GM19372 (cell line): Measurements from ENCODE around the gene SOX13.
"Not testable (repeated sequence)": the region's sequence is repeated elsewhere in the genome, so short reads cannot be mapped to it uniquely, and the experiment has no call there.

Source experiments
- ATAC-seq: cut with Tn5 transposase; IDR thresholded peaks from one replicate; pipeline ENCODE4 v1.9.1; 2021; ENCODE audit warnings: mild to moderate bottlenecking, low read depth, moderate library complexity; ENCODE audit not compliant: unreplicated experiment

SOX13 gene

DNA sequence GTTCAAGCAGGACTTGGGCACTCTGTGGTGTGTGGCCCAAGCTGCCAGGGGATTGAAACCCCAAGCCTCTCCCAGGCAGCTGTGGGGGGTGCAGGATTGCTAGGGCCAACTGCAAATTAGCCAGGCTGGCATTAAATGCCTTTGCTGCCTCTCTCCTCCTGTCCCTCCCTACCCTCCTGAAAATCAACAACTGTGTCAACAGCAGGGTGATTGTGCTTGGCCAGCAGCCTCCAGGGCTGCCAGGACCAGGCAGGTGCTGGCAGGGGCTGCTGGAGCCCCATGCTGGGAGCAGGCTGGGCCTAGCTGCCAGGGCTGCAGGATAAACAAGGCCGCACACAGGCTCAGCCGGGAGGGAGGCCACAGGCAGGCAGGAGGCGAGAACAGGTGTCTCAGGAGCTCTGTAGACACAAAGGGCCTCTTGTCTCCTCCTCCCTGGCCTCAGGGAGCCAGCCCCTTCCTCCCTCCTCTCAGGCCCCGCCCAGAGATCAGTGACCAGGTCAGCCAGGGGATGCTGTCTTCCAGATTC lies 11.4 kb downstream of the SOX13 start:
- no peak for ATAC-seq

DNA sequence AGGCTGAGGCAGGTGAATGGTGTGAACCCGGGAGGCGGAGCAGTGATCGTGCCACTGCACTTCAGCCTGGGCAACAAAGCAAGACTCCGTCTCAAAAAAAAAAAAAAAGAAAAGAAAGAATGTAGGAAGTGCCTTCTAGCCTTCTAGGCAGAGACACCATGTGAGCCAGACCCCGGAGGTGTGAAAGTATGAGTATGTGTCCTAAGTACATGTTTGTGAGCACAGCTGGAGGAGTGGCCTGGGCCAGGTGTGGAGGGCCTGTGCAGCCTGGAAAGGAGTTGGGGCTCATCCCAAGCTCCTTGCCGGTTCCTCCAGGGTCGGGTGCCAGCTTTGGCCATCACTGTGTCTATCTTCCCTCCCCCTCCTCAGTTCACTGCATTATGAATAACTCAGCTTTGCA lies 13.0 kb downstream of the SOX13 start:
- ATAC-seq, result no peak

DNA sequence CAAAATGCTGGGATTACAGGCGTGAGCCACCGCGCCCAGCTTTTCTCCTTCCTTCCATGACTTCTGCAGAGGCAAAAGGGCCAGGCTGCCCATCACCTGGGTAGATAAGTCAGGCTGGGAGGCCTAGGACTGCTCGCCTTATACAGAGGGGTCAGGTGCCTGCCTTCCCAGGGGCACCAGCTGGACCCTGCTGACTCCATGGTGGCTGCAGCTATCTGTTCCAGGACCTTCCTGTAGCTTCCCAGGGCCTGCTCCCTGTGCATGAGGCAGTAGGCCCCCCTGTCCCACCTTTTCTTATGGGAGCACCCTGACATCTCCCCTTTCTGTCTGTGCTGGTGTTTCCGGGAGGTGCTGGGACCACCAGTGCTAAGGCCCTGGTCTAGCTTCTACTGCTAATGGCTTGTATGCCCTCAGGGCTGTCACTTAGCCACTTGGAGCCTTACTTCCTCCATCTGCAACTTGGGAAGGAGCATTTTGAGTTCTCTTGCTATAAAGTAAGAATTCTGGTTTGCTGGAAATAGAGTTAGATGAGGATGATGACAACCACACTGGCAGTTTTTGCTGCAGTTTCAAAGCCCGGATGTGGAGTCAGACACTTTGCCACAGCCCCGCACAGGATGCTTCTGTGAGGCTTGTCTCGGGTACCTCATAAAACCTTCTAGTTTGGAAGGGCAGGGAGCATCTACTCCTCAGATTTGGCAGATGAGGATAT lies 14.4 kb downstream of the SOX13 start:
- ATAC-seq, result no peak

DNA sequence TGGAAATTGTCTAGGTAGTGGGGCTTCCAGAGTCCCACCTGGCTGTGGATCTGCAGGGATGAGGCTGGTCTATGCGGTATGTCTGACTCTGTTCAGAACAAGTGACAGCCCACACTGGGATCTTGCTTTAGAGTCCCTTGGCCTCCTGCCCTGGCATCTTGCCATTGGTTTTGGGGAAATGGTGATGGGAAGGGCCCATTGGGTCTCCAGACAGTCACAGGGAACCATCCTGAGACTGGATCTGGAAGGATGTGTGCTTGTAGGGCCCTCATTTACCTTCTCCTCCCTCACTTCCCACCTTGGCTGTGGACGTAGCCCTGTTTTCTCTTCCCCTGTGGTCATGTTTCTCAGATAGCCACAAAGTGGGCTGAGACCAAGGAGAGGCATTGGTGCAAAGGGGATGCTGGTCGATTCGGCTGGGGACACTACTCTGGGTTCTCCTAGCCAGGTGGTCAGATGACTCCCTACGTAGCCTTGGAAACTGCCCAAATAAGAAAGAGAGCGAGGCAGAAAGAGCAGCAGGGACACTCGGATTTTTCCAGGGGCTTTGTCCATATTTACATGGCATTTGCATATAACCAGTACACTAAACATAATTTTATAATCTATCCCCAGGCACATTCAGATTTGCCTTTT lies 15.1 kb downstream of the SOX13 start:
- ATAC-seq, result no peak

DNA sequence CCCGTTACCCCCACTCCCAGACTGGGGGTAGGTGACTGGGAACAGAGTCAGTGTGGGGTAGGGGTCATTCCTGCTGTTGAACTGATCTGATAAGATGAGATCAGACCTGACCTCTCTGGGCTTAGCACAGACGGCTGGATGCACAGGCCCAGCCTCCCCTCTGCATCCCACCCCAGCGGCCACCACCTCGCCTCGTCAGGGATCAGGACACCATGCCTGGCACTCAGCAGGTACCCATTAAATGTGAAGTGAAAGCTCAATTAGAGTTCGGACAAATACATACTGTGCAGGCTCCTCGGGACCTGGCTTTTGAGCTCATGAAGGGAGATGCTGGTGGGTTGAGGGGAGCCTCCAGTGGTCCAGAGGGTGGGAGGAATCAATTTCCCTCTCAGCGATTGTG lies 15.7 kb downstream of the SOX13 start:
- no peak for ATAC-seq

DNA sequence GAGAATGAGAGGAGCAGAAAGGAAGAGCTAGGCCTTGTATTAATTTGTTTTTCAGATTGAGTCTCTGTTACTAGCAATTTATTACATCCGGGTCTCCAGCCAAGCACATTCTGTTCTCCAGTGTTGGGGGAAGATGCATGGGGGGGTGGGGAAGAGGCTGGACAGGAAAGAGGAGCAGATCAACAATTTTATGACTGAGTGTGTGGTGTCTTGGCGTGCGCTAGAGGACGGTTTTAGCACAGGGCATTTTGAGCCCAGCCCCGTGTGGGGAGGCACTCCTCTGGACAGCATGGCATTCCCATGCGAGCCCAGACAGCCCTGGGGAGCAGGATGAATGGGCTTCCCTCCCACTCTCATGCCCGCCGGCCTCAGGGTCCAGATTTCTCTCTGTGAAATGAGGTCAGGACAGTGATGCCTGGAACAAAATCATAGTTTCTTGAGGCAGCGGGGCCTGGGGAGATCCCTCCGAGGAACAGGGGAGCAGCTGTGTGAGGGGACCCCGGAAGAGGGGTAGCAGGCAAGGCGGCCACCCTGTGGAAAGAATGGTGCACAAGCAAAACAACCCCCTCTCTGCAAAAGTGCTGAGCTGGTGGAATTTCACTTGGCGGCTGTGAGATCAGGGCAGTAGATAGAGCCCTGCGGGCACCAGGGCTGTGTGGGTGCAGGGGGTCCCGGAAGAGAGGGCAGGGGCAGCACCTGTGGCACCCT lies 16.3 kb downstream of the SOX13 start:
- no peak for ATAC-seq

DNA sequence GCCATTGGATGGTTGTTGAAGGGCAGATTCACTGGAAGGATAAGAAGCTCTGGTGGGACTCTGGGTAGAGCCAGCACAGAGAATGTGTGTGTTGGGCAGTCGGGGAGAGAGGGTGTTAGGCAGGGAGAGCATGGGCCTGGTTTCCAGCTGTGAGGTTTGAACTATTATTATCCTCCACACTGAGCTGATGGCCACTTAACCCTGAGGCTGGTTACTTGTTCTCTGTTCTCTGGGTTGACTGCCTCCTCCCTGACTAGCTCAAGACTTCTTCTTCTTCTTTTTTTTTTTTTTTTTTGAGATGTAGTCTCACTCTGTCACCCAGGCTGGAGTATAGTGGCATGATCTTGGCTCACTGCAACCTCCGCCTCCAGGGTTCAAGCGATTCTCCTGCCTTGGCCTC lies 17.2 kb downstream of the SOX13 start:
- not testable (repeated sequence) for ATAC-seq

DNA sequence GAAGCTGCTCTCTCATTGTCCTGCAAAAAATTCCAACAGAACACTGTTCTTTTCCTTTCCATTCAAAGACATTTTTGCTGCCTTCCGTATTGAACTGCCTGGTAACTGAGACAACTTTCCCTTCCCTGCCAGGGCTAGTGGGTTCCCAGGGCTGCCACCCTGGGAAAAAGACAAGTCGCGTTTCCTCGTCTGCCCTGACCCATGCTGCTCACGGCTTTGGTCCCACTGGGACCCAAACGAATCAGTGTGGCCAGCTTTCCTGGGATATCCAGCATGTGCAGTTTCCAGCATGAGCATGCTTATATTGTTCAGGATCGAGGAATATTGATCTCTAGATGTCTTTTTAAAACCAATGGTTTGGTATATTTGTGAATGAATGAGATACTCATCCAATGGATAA lies 18.2 kb downstream of the SOX13 start:
- no peak for ATAC-seq

DNA sequence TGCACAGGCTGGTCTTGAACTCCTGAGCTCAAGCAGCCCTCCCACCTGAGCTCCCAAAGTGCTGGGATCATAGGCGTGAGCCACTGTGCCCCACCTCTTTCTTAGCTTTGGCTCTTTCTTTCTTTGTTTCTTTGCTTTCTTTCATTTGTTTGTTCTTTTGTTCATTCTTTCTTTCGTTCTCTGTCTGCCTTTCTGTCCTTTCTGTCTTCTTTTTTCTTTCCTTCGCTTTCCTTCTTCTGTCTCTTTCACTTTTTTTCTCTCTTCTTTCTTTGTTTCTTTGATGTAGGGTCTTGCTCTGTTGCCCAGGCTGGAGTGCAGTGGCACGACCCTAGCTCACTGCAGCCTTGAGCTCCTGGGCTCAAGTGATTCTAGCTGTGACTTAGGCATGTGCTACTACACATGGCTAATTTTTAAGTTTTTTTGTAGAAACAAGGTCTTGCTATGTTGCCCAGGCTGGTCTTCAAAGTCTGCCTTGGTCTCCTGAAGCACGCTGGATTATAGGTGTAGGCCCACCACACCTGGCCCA lies 18.9 kb downstream of the SOX13 start:
- no peak for ATAC-seq

DNA sequence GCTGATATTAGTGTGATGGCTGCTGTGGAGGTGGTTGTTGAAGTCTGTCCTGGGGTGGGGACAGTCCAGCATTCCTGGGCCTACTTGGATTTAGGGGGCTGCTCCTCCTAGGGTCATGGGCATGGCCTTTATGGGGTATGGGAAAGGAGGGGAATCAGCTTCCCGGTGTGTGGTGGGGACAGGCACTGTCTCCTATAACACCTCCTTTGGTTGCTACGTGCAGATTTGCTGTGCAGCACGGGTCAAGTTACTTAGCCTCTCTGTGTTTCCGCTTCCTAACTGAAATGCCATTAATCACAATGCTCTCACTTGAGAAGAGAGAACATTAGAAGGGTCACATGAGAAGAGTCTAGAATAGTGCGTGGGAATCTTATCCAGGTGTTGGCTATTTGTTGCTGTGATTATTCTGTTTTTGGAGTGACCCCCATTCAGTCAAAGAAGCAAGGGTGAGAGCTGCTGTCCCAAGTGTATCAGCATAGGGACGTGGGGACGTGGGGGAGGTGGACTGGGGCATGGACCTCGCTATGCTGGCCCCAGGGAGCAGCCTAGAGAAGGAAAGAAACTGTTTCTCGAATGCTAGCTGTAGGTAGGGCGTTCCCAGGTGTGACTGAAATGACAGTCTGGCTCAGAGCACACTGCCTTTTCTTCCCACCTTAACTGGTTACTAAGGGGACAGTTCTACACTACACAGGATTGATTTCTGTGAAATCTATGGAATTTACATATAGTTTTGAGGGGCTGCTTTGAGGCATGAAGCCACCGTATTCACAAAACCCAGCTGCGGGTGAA lies 19.9 kb downstream of the SOX13 start:
- ATAC-seq, result no peak

DNA sequence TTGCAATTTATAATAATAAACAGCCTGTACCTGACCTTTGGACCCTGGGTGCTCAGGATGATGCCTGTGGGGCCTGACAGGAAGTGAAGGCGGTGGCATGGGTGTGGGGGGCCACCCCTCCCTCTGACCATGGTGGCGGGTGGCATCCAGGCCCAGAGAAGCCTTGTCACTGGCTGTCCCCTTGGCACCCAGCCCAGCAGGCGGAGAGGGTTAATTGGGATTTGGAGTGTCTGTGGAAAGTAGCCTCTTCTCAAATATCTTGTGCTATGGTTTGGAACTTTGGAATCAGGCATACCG lies 20.5 kb downstream of the SOX13 start:
- no peak for ATAC-seq

DNA sequence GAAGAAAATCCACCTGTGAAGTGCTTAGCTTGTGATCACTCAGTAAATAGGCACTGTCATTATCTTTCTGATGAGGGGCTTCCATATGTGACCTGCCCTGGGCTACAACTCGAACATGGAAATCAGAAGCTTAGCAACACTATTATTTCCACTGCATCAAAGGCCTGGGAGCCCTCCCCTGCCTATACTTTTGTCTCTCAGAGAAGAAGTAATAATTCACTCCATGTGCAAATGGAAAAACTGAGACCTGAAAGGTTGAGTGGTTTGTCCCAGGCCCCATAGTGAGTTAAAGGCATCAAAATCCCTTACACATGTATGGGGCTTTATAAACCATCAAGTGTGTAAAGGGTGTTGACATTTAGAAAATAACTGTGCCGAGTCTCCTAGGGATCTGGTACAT lies 20.9 kb downstream of the SOX13 start:
- no peak for ATAC-seq

DNA sequence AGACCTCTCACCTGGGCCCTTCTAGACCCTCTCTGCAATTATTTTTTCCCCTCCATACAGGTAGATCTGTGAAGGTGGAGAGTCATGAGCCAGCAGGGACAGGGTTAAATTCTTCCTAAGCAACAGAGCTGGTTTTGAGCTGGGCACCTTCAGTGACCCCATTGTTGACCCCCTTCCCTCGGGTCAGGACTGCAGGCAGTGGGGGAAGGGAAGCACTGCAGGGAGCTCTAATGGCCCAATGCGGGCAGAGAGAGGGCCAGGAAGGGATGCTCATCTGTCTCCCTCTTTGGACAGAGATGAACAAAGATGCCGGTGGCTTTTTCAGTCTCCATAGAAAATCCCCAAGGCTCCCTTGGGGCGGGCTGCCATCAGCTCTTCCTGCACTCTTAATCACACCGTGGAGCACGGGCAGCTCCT lies 21.4 kb downstream of the SOX13 start:
- no peak for ATAC-seq

DNA sequence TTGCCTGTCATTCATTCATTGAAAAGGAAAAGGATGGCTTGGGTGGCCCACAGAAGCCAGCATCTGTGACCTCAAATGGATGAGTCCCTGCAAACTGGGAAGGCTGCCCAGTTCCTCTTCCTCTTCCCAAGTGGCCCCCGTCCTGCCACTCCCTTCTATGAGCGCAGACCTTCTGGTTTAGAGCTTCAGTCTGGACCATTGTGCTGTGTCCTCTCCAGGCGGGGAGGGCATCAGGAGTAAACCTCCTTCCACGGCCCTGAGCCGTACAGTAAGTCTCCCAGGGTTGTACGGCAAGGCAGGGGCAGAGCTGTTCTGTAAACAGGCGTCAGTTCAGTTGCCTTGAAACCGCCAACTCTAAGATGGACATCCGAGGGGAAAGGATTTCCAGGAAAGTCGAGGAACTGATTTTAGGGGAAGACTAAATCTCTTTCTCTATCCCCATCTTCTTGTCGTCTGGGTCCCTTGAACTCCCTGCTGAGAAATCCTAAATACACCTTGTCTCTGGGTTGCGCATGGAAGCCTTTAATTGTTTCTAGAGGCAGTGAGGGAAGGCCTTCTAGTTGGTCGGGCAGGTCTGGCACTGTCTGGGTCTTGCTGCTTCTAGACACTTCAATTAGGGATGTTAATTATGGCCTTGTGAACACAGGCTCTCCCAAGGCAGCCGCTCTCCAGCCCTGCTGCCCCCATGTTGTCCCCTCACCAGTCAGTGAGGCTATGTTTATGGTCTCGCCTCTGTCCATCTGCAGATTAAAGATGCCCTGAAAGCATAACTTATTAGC lies 22.1 kb downstream of the SOX13 start:
- no peak for ATAC-seq

DNA sequence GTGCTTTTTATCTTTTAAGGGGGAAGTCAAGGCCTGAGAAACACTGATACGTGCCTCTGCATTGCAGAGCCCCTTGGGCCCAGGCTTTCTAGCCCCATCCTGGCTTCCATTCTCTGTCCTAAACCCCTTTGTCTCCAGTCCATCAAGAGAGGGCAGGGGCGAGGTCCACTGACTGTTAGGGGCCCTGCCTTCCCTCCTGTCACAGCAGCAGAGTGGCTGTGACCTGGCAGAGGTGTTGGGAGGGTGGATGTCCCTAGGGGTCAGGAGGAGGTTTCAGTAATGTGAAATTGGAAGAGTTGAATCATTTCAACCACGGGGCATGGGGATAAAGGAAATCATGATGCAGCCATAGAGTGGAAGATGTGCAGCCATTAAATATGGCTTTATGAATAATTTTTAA lies 24.0 kb downstream of the SOX13 start:
- no peak for ATAC-seq

DNA sequence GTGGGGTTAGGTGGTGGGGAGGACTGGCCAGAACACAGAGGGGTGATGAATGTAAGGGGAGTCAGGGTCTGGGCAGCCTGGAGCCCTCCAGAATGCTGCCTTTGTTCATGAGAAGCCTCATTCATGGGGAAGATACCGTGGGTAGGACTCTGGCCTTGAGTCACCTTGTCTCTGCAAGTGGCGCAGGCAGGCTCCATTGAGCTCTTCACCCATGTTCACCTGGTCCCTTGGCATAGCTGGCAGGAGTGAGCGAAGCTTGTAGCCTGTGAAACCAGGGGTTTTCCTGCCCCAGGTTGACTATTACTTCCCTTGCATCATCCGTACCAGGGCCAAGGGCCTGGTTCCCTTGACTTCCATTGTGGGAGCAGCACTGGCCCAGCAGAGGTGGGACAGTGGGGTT lies 25.8 kb downstream of the SOX13 start:
- ATAC-seq, result no peak

DNA sequence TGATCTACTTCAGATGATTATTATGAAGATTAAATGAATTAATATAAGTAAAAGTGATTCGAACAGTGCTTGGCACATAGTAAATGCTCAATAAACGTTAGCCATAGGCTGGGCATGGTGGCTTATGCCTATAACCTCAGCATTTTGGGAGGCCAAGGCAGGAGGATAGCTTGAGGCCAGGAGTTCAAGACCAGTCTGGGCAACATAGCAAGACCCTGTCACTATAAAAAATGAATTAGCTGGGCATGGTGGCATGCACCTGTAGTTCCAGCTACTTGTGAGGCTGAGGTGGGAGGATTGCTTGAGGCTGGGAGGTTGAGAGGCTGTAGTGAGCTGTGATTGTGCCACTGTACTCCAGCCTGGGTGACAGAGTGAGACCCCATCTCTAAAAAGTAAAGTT lies 26.8 kb downstream of the SOX13 start:
- not testable (repeated sequence) for ATAC-seq

DNA sequence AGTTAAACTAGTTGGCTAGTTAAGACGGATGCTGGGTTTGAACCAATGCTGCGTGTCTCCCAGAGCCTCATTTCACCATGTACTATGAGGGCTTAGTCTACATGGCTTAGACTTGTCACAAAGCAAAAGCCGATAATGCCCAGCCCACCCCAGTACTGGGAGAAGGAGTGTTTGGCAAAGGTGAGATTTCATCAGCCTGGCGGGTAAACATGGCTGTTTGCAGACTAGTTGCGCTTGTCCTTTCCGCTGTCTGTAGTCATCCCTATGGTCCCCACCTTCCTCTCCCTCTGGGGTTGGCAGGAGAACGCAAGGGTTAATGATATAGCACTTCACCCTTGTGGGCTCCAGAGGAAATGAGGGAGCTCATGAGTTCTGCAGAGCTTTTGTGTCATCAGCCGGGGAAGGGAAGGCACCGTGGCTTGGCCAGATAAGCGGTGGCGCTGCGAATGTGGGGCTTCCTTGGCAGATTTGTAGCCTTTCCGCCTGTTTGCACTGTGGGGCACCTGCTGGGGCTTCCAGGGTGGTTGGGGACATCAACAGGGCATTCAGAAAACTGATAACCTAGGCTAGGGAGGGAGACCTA lies 29.2 kb downstream of the SOX13 start:
- no peak for ATAC-seq

DNA sequence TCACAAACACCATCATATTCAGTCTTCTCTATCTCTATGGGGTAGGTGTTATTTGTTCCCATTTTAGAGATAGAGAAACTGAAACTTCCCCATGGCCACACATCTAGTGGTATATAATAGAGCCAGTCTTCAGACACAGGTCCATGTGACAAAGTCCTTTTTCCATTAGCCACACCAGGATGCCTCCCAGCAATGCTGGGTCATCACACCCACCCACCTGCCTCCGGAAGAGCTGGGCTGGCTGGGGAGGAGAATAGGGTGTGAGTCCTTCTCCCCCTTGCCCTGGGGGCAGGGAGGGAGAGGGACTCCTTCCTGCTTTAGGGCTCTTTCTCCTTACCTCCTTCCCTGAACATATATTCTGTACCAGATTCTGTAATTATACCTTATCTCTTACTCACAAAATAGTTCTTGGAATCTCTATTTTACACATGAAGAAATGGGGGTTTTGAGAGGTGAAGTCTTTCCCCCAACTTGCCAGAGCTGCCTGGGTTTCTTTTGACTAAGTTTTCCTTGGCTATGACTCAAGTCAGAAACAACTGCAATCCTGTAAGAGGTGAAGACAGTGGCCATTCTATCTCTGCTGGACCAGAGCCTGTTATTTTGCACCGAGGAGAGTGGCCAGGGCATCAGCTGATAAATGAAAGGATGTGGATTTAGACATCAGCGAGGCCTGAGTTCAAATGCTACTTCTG lies 30.0 kb downstream of the SOX13 start:
- no peak for ATAC-seq
